ENCODE measurements around the gene SMYD3.

The SMYD3 gene

DNA sequence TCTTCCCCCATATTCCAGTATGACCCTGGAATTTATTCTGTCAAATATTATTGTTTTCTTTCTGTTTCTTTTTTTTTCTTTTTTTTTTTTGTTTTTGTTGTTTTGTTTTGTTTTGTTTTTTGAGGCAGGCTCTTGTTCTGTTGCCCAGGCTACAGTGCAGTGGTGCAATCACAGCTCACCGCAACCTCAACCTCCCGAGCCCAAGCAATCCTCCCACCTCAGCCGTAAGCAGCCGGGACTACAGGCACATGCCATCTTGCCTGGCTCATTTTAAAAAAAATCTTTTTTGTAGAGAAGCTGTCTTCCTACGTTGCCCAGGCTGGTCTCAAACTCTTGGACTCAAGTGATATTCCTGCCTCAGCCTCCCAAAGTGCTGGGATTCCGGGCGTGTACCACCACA lies 237.6 kb downstream of the SMYD3 start:
- Histone ChIP-seq H3K4me3 (ENCODE audit: low read length) (no peak overlapping the region), H3F3A (ENCODE audit: control insufficient read depth, insufficient read depth) (no peaks in the 10 kb centered on the region), H3K79me2 (ENCODE audit: control insufficient read depth, low read length) (no peaks in the 10 kb centered on the region), H4K20me1 (ENCODE audit: control insufficient read depth, insufficient read depth, low read depth, low read length) (no peaks in the 10 kb centered on the region), H3K4me2 (ENCODE audit: low read length) (no peak overlapping the region), H3K27ac (ENCODE audit: low read depth, low read length) (no peak overlapping the region), H3K27me3 (ENCODE audit: control insufficient read depth, low read length) (no peaks in the 10 kb centered on the region), H3K9me2 (replicated peaks; ENCODE audit: control insufficient read depth, low read length) (no peaks in the 10 kb centered on the region), H3K36me3 (ENCODE audit: control insufficient read depth, low read length) (no peaks in the 10 kb centered on the region), H3K9me3 (ENCODE audit: control insufficient read depth, insufficient read depth, low read length) (no peaks in the 10 kb centered on the region), H3K4me1 (ENCODE audit: control insufficient read depth, low read length) (no peaks in the 10 kb centered on the region)
- TF ChIP-seq EZH2phosphoT487 (IDR thresholded peaks at IDR 0.05; ENCODE audit: borderline replicate concordance, low read length), result no peak
- TF ChIP-seq, protein P1, sequence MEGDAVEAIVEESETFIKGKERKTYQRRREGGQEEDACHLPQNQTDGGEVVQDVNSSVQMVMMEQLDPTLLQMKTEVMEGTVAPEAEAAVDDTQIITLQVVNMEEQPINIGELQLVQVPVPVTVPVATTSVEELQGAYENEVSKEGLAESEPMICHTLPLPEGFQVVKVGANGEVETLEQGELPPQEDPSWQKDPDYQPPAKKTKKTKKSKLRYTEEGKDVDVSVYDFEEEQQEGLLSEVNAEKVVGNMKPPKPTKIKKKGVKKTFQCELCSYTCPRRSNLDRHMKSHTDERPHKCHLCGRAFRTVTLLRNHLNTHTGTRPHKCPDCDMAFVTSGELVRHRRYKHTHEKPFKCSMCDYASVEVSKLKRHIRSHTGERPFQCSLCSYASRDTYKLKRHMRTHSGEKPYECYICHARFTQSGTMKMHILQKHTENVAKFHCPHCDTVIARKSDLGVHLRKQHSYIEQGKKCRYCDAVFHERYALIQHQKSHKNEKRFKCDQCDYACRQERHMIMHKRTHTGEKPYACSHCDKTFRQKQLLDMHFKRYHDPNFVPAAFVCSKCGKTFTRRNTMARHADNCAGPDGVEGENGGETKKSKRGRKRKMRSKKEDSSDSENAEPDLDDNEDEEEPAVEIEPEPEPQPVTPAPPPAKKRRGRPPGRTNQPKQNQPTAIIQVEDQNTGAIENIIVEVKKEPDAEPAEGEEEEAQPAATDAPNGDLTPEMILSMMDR (IDR thresholded peaks at IDR 0.05; ENCODE audit: low read depth, low read length, poor library complexity, severe bottlenecking), result no peak

- Histone ChIP-seq H3K79me2 (ENCODE audit: control insufficient read depth, low read length) (no peaks in the 10 kb centered on the region), H4K20me1 (ENCODE audit: control insufficient read depth, insufficient read depth, low read depth, low read length) (no peaks in the 10 kb centered on the region), H3K27me3 (ENCODE audit: control insufficient read depth, low read length) (no peaks in the 10 kb centered on the region), H3K9me2 (replicated peaks; ENCODE audit: control insufficient read depth, low read length) (no peaks in the 10 kb centered on the region), H3K4me3 (ENCODE audit: low read length) (no peak overlapping the region), H3K27ac (ENCODE audit: low read depth, low read length) (no peak overlapping the region), H3F3A (ENCODE audit: control insufficient read depth, insufficient read depth) (no peaks in the 10 kb centered on the region), H3K4me1 (ENCODE audit: control insufficient read depth, low read length) (no peaks in the 10 kb centered on the region), H3K4me2 (ENCODE audit: low read length) (no peak overlapping the region), H3K9me3 (ENCODE audit: control insufficient read depth, insufficient read depth, low read length) (no peaks in the 10 kb centered on the region), H3K36me3 (ENCODE audit: control insufficient read depth, low read length) (no peaks in the 10 kb centered on the region)
- no peak for TF ChIP-seq EZH2phosphoT487 (IDR thresholded peaks at IDR 0.05; ENCODE audit: borderline replicate concordance, low read length)
- TF ChIP-seq, protein P1 (IDR thresholded peaks at IDR 0.05; ENCODE audit: low read depth, low read length, poor library complexity, severe bottlenecking), result no peak
Observed at GRCh38 chr1:246267896-246268295, 239.2 kb downstream of the SMYD3 start.

GRCh38 chr1:246267426-246267825 lies 239.7 kb downstream of the SMYD3 start:
- Histone ChIP-seq H3K9me2 (replicated peaks; ENCODE audit: control insufficient read depth, low read length) (no peaks in the 10 kb centered on the region), H3K79me2 (ENCODE audit: control insufficient read depth, low read length) (no peaks in the 10 kb centered on the region), H3K9me3 (ENCODE audit: control insufficient read depth, insufficient read depth, low read length) (no peaks in the 10 kb centered on the region), H3K27ac (ENCODE audit: low read depth, low read length) (no peak overlapping the region), H3K4me2 (ENCODE audit: low read length) (no peak overlapping the region), H3F3A (ENCODE audit: control insufficient read depth, insufficient read depth) (no peaks in the 10 kb centered on the region), H4K20me1 (ENCODE audit: control insufficient read depth, insufficient read depth, low read depth, low read length) (no peaks in the 10 kb centered on the region), H3K4me1 (ENCODE audit: control insufficient read depth, low read length) (no peaks in the 10 kb centered on the region), H3K36me3 (ENCODE audit: control insufficient read depth, low read length) (no peaks in the 10 kb centered on the region), H3K27me3 (ENCODE audit: control insufficient read depth, low read length) (no peaks in the 10 kb centered on the region), H3K4me3 (ENCODE audit: low read length) (no peak overlapping the region)
- TF ChIP-seq, protein P1 (IDR thresholded peaks at IDR 0.05; ENCODE audit: low read depth, low read length, poor library complexity, severe bottlenecking), result no peak
- TF ChIP-seq EZH2phosphoT487 (IDR thresholded peaks at IDR 0.05; ENCODE audit: borderline replicate concordance, low read length), result no peak

DNA sequence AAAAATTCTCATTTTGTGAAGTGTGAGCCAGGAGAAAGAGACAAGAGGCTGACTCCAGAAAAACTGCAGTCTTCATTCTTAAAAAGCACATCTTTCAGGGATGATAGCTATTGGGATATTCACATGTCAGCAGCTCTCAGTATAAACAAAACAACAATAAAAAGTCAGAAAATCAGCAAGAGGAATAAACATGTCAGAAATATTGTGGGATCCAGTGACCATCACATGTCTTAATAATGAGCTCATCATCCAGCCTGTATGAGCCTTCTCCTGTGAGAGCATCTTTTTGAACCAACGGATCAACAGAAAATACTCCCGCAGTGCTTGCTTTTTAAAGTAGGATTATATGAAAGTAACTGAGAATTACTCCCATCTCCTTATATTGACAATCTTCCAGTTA lies 241.6 kb downstream of the SMYD3 start:
- H3F3A ChIP-seq (ENCODE audit: control insufficient read depth, insufficient read depth), result no peaks in the 10 kb centered on the region
- no peaks in the 10 kb centered on the region for H3K4me1 ChIP-seq (ENCODE audit: control insufficient read depth, low read length)
- no peaks in the 10 kb centered on the region for H3K27me3 ChIP-seq (ENCODE audit: control insufficient read depth, low read length)
- no peak overlapping the region for H3K4me2 ChIP-seq (ENCODE audit: low read length)
- no peak overlapping the region for H3K4me3 ChIP-seq (ENCODE audit: low read length)
- no peak for TF ChIP-seq EZH2phosphoT487 (IDR thresholded peaks at IDR 0.05; ENCODE audit: borderline replicate concordance, low read length)
- TF ChIP-seq, protein P1 (IDR thresholded peaks at IDR 0.05; ENCODE audit: low read depth, low read length, poor library complexity, severe bottlenecking), result no peak
- no peaks in the 10 kb centered on the region for H4K20me1 ChIP-seq (ENCODE audit: control insufficient read depth, insufficient read depth, low read depth, low read length)
- H3K79me2 ChIP-seq (ENCODE audit: control insufficient read depth, low read length), result no peaks in the 10 kb centered on the region
- H3K9me3 ChIP-seq (ENCODE audit: control insufficient read depth, insufficient read depth, low read length), result no peaks in the 10 kb centered on the region
- no peaks in the 10 kb centered on the region for H3K9me2 ChIP-seq (replicated peaks; ENCODE audit: control insufficient read depth, low read length)
- no peaks in the 10 kb centered on the region for H3K36me3 ChIP-seq (ENCODE audit: control insufficient read depth, low read length)
- no peak overlapping the region for H3K27ac ChIP-seq (ENCODE audit: low read depth, low read length)

Data from DOHH2 (cell line).